NCI-H2227 (cell line): ENCODE measurements around the gene CELSR1.

ENCODE experiments used
- DNase-seq: peaks from one replicate; lab custom pipeline; 2025; ENCODE audit not compliant: unreplicated experiment; lab: John Stamatoyannopoulos, UW

CELSR1 gene

GRCh38 chr22:46574993-46575910, 37.8 kb upstream of the CELSR1 start:
- DNase-seq: no peak

- DNase-seq: no peak
Measured at GRCh38 chr22:46574438-46574992, 37.1 kb upstream of the CELSR1 start.

DNA sequence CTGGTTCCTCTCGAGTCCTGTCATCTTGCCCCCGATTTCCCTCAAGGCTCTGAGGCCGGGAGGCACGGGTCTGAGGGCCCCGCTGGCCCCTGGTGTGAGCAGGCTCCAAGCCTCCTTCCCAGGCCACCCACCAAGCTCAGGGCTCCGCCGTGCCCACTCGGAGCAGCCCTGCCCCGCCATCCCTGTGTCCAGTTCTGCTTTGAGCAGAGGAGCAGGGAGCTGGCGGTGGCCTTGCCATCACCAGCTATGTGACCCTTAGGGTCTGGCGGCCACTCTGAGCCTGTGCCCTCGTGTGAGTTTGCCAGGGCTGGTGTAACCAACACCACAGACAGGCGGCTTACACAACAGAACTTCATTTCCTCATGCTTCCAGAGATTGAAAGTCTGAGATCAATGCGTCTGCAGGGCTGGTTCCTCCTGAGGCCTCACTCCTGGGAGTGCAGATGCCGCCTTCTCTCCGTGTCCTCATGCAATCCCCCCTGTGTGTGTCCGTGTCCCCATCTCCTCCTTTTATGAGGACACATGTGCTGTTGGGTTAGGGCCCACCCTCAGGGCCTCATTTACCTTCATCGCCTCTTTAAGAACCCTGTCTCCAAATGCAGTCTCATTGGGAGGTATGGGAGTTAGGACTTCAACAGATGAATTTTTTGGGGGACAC, 36.5 kb upstream of the CELSR1 start:
- DNase-seq: no peak

- DNase-seq: no peak
Measured at GRCh38 chr22:46572911-46573780, 35.7 kb upstream of the CELSR1 start.

- no peak for DNase-seq
Measured at GRCh38 chr22:46571642-46572250, 34.3 kb upstream of the CELSR1 start.

DNA sequence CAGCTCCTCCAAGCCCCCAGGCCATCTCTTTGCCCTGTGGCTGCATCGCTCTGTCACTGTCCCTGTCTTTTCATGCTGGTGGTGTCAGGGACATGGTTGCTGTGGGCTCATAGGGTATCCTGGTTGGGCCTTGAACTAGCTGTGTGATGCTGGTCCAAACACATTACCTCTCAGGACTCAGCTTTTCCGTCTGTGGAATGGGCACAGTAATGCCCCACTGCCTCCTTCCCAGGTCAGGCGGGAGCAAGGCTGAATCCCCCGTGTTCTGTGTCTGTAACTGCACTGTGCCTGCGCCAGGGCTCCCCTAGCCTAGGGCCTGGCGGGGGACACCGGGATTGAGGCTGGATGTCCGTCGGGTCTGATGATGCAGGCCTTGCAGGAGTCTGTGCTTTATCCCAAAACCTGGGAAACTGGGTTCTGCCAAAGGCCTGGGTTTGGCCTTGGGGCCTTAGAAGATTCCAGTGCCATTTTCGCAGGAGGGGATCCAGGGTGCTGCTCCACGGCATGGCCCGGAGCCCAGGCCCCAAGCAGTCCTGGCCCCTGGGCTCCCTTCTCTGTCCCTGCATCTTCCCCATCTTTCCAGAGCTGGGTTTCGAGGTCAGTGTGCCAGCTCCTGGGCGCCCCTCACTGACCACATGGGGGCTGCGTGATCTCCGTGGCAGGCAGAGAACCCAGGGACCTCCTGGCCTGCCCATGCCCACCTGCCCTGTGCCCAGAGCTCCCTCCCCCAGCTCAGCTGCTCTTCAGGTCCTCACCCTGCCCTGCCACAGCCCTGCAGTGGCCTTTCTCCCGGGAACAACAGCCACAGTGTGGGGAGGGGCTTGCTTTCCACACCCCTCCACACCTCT, 32.7 kb upstream of the CELSR1 start:
- no peak for DNase-seq

DNA sequence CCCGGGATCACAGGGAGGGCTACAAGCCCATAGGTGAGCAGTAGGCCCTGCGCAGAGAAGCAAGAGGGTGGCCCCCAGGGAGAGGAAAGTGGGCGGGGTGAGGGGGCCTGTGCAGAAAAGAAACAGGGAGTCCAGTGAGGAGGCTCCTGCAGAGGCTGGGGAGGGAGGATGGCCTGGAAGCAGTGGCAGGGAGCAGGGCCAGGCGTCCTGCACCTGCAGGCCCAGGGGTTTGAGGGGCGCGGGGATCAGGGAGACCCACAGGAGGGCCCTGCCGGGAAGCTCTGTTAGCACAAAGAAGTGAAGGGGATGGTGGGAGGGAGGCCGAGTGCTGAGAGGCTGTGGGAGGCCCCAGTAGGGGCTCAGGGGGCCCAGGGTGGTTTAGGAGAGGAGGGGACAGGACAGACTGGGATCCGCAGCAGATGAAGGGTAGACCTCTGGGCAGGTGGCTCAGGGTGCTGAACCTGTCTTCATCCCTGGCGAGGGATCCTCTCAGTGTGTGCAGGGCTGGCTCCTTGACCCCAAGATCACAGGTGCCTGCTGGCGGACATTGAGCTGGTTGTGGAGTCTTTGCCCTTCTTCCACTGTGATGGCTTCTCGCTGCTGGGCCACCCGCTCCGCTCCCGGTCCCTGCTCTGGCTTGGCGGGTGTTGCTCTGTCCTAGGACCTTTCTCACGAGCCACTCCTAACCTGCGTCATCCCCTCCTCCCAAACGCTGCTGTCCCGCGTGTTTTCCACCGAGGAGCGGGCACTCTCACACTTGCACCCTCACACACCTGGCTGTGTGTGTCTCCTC, 31.8 kb upstream of the CELSR1 start:
- DNase-seq: no peak

GRCh38 chr22:46568102-46568809, 30.8 kb upstream of the CELSR1 start:
- no peak for DNase-seq

GRCh38 chr22:46567471-46567870, 30.1 kb upstream of the CELSR1 start:
- no peak for DNase-seq

DNA sequence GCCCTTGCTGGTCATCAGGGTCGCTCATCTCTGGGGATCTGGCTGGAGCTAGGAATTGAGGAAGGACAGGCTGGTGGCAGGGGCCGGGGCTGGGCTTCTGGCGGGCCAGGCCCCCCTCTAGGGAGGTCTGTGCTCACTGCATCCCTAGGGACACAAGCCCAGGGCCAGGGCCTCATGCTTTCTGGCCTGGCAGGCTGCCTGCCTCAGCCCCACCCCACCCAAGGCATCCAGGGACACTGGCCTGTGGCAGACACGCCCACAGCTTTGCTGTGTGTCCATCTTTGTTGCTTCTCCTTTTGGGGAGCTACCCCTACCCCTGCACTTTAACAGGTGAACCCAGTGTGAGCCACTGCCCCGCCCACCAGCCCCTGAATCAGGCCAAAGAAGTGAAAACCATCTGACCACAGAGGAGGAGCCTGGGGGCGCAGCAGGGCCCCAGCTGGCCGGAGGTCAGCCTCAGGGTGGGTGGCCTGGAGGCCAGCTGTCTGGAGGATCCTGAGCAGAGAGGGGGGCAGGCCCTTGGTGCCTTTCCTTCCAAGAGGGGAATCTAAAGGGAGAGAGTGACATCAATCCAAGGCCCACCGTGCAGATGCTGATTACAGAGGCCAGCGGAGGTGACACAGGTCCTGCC, 26.8 kb upstream of the CELSR1 start:
- no peak for DNase-seq

- no peak for DNase-seq
Measured at GRCh38 chr22:46563381-46564083, 26.1 kb upstream of the CELSR1 start.

DNA sequence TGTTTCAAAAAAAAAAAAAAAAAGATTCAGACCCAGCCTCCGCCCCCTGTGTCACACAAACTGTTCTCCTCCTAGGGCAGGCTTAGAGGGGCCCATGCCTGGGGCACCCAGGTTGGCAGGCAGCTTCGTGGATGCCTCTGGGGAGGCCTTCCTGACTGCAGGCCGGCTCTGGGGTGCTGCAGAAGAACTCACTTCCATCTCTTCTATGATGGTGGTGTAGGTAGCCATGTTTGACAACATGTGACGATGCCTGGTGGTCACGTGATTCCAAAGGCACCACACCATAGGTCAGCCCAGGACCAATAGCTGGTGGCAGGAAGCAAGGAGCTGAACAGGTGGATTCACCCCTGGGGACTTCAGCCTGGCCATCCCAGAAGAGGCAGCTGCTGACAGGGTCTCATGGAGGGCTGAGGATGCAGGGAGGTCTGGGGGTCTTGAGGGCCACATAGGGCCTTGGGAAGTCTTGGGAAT, 24.1 kb upstream of the CELSR1 start:
- DNase-seq: no peak

DNA sequence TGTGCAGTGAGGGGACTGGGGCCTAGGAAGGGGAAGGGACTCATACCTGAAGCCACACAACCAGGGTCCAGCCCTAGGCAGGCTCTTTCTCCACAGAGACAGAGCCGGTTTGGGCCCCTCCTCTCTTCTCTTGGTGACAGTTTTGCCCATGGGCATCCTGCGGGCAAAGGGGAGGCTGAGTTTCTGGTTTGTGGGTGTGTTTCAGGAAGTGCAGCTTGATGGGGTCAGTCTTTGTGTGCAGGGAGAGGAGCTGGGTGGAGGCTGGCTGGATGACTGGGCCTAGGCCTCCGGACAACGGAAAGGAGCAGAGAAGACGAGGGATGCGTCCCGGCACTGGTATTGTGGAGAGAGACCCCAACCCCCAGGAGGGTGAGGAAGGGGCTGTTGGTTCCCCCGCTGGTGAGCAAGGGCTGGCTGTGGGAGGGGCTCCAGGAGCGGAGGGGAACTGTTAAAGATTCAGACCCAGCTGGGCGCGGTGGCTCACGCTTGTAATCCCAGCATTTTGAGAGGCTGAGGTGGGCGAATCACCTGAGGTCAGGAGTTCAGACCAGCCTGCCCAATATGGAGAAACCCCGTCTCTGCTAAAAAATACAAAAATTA, 23.4 kb upstream of the CELSR1 start:
- no peak for DNase-seq

DNA sequence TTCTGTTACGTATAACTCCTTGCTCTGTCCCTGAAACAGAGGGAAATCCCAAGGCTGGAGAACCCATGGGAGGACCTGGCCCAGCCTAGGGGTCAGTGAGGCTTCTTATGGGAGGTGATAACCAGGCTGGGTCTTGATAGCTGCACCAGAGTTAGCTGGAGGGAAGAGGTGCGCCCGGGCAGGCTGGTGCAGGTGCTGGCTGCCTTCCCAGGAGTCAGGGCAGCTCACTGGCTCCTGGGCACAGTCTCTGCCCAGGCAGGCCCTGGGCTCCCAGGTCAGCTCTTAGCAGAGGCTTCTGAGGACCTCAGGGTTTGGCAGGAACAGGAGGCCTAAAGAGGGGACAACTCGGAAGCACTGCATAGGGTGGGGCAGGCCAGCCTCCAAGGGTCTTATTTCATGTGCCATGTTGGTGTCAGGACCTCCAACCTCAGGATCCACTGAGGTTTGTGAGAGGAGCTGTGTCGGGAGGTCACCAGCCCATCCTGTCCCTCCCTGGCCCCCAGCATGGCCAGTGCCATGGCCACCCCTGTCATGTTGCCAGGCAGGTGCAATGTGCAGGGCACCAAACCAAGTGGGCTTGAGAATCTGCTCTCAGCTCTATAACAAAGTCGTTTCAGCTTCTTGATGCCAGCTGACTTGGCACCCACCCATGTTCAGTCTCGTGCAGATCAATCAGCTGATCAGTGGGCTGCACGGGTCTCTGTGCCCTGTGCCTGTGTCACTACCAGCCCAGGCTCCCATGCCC, 20.5 kb upstream of the CELSR1 start:
- DNase-seq: no peak

GRCh38 chr22:46556775-46557174, 19.4 kb upstream of the CELSR1 start:
- no peak for DNase-seq

GRCh38 chr22:46553189-46553588, 15.8 kb upstream of the CELSR1 start:
- no peak for DNase-seq
